K562 (cell line): ENCODE measurements around the gene ATG10. TPM values are rescaled to one million over a fixed set of nuclear protein-coding genes. Genes with fewer than 3 reads are reported as not detected.
A peak's percentile ranks its signal among the peaks of the same experiment; 100 is the strongest.

Experiments
- ATAC-seq: fragments of 200-7000 bp; cut with Tn5 transposase; 3 replicates; pipeline ENCODE4 v1.9.1; 2020; ENCODE audit warnings: moderate library complexity
- BruUV-seq: library from RNA; stranded (reverse); fragments of 400-500 nt; replicated peaks from 2 replicates; lab custom pipeline; 2021; lab: Mats Ljungman, UMichigan
- CTCF ChIA-PET: fragments of 300-600 bp; formaldehyde crosslinking; extraction: SDS; loops from one replicate; lab custom pipeline; 2021; ENCODE audit warnings: low intra/inter-chr PET ratio; lab: Yijun Ruan, JAX
- POLR2A ChIA-PET: fragments of 300-600, 350-650 bp; sonication (Branson Sonifier 250); formaldehyde crosslinking; extraction: SDS; loops from one replicate; lab custom pipeline; 2021; ENCODE audit warnings: antibody characterized with exemption, inconsistent platforms; lab: Yijun Ruan, JAX
- DNase-seq, 4 experiments: peaks; one replicate each; pipeline versions ENCODE4 v3.0.0 to v3.0.0-alpha.2; 2011 to 2018; ENCODE audit warnings: low spot score in 3 of 4, mixed read lengths in 3 of 4; ENCODE audit errors: extremely low read depth in 1 of 4
- FAIRE-seq: peaks from 2 replicates; lab custom pipeline; 2011; peaks lifted over from hg19 to GRCh38; lab: Jason Lieb, UNC
- H2AFZ ChIP-seq: 2 replicates; pipeline ENCODE4 v1.6.0; 2011; ENCODE audit warnings: low read depth, low read length, control low read depth, inconsistent platforms
- H3K27ac ChIP-seq: fragments of 200-600 bp; 3 replicates; pipeline ENCODE4 v1.8.0; 2011; ENCODE audit warnings: low read depth, mild to moderate bottlenecking, control low read depth, inconsistent platforms, low read length, moderate library complexity, mixed read lengths; ENCODE audit errors: extremely low read depth
- H3K27me3 ChIP-seq, 2 experiments: fragments of 300-600 bp in 1 of 2; 2 replicates in 1 of 2; 3 replicates in 1 of 2; pipeline versions ENCODE4 v1.6.0 to v1.8.0; 2011; ENCODE audit warnings: inconsistent platforms in 2 of 2, low read length in 2 of 2, mild to moderate bottlenecking in 1 of 2, mixed read lengths in 1 of 2, moderate library complexity in 1 of 2; ENCODE audit not compliant: control insufficient read depth in 2 of 2, insufficient read depth in 2 of 2
- H3K36me3 ChIP-seq: fragments of 300-600 bp; 3 replicates; pipeline ENCODE4 v1.8.0; 2011; ENCODE audit warnings: mild to moderate bottlenecking, low read length, inconsistent platforms; ENCODE audit not compliant: control insufficient read depth, insufficient read depth
- H3K4me1 ChIP-seq, 2 experiments: fragments of 200-600 bp in 1 of 2; replicated peaks in 1 of 2; 2 replicates in 1 of 2; 3 replicates in 1 of 2; pipeline versions ENCODE4 v1.5.1 to v1.8.0; 2011; ENCODE audit warnings: inconsistent platforms in 2 of 2, low read length in 2 of 2, mild to moderate bottlenecking in 1 of 2, mixed read lengths in 1 of 2, moderate library complexity in 1 of 2; ENCODE audit not compliant: control insufficient read depth in 2 of 2, insufficient read depth in 2 of 2
- H3K4me2 ChIP-seq: 2 replicates; pipeline ENCODE4 v1.6.1; 2011; ENCODE audit warnings: low read length, control low read depth, inconsistent platforms, mixed read lengths; ENCODE audit not compliant: insufficient read depth
- H3K4me3 ChIP-seq: fragments of 200-600 bp; sonication (generic), shearing (Covaris generic); 2 replicates; pipeline ENCODE4 v1.5.1; 2016; ENCODE audit warnings: control low read depth, inconsistent platforms
- H3K79me2 ChIP-seq: fragments of 200-600 bp; 3 replicates; pipeline ENCODE4 v1.8.0; 2011; ENCODE audit warnings: low read length, inconsistent platforms; ENCODE audit not compliant: control insufficient read depth, insufficient read depth
- H3K9ac ChIP-seq, 2 experiments: 2 replicates each; pipeline versions ENCODE4 v1.6.0 to v1.6.1; 2011; ENCODE audit warnings: low read depth in 2 of 2, low read length in 2 of 2, control low read depth in 1 of 2, inconsistent platforms in 1 of 2, mild to moderate bottlenecking in 1 of 2, mixed read lengths in 1 of 2; ENCODE audit not compliant: insufficient read depth in 1 of 2
- H3K9me1 ChIP-seq: one replicate; pipeline ENCODE4 v1.6.0; 2011; ENCODE audit warnings: inconsistent platforms, mild to moderate bottlenecking, low read length, moderate library complexity; ENCODE audit not compliant: control insufficient read depth, insufficient read depth
- H3K9me3 ChIP-seq: replicated peaks from 2 replicates; pipeline ENCODE4 v1.5.1; 2011; ENCODE audit warnings: low read depth, low read length, inconsistent platforms; ENCODE audit not compliant: control insufficient read depth, insufficient read depth
- H4K20me1 ChIP-seq: replicated peaks from 2 replicates; pipeline ENCODE4 v1.6.1; 2011; ENCODE audit warnings: low read length, inconsistent platforms, mixed read lengths; ENCODE audit not compliant: control insufficient read depth, insufficient read depth
- ARID2 ChIP-seq: fragments of 450-650 bp; IDR thresholded peaks from 2 replicates; pipeline ENCODE4 v1.6.1; 2017; ENCODE audit warnings: antibody characterized with exemption, mild to moderate bottlenecking
- CHCHD3 ChIP-seq: fragments of 250-450 bp; sonication (Bioruptor Pico); IDR thresholded peaks from 2 replicates; pipeline ENCODE4 v2.1.2; 2022; ENCODE audit warnings: mild to moderate bottlenecking
- EWSR1 ChIP-seq: fragments of 450-650 bp; IDR thresholded peaks from 2 replicates; pipeline ENCODE4 v1.6.1; 2018; ENCODE audit warnings: borderline replicate concordance, mild to moderate bottlenecking, low read depth, moderate library complexity; ENCODE audit not compliant: partially characterized antibody
- HNRNPL ChIP-seq: fragments of 200-400 bp; formaldehyde crosslinking; IDR thresholded peaks from 2 replicates; pipeline ENCODE4 v1.6.1; 2017; ENCODE audit warnings: low read depth, mild to moderate bottlenecking, low read length
- HNRNPUL1 ChIP-seq: fragments of 200-400 bp; formaldehyde crosslinking; IDR thresholded peaks from 2 replicates; pipeline ENCODE4 v1.6.1; 2017; ENCODE audit warnings: low read length
- KAT7 ChIP-seq: sonication (generic); formaldehyde crosslinking; IDR thresholded peaks from 2 replicates; pipeline ENCODE4 v1.8.0; 2022; ENCODE audit warnings: missing genetic modification reagents, mild to moderate bottlenecking, borderline replicate concordance
- POLR2A ChIP-seq: fragments of 450-650 bp; conservative IDR thresholded peaks from 2 replicates; pipeline ENCODE4 v1.6.1; 2016
- POLR2AphosphoS5 ChIP-seq: IDR thresholded peaks from 2 replicates; pipeline ENCODE4 v1.6.1; 2011; ENCODE audit warnings: mild to moderate bottlenecking, low read depth, low read length, moderate library complexity; ENCODE audit not compliant: control insufficient read depth, insufficient read depth
- POLR2B ChIP-seq: fragments of 450-650 bp; IDR thresholded peaks from 2 replicates; pipeline ENCODE4 v1.6.1; 2018; ENCODE audit warnings: low read depth; ENCODE audit not compliant: partially characterized antibody
- RAD21 ChIP-seq, 2 experiments: fragments of 250-450 bp in 1 of 2; fragments of 450-650 bp in 1 of 2; sonication (Bioruptor Pico) in 1 of 2; formaldehyde crosslinking in 1 of 2; IDR thresholded peaks in 1 of 2; conservative IDR thresholded peaks in 1 of 2; 2 replicates each; pipeline versions ENCODE4 v1.4.0 to v1.8.0; 2020 to 2022; ENCODE audit warnings: mild to moderate bottlenecking in 2 of 2, moderate library complexity in 1 of 2
- ZBTB40 ChIP-seq, 2 experiments: fragments of 450-650 bp in 1 of 2; sonication (generic) in 1 of 2; formaldehyde crosslinking in 1 of 2; IDR thresholded peaks; 2 replicates each; pipeline versions ENCODE4 v1.7.1 to v1.9.0; 2016 to 2022; ENCODE audit warnings: inconsistent platforms in 1 of 2, mild to moderate bottlenecking in 1 of 2, missing genetic modification reagents in 1 of 2
- ZNF197 ChIP-seq: fragments of 200-800 bp; sonication (Bioruptor generic); IDR thresholded peaks from 2 replicates; pipeline ENCODE4 v1.6.1; 2016; ENCODE audit warnings: low read depth, missing genetic modification characterization, missing compliant biosample characterization
- WGBS: fragments of 100-300 bp; shearing (Covaris generic); methylation state at CpG from one replicate; pipeline ENCODE4 v1.1.6; 2016; ENCODE audit warnings: low coverage, mixed read lengths; ENCODE audit not compliant: insufficient coverage; ENCODE audit errors: missing lambda C conversion rate; 5-methylcytosine and 5-hydroxymethylcytosine counted together
- in situ Hi-C: fragments of 300-500 bp; cut with MboI; formaldehyde crosslinking; loops from 4 replicates; pipeline ENCODE4 v1.15.0; 2018; ENCODE audit warnings: inconsistent platforms, mixed read lengths
- intact Hi-C: fragments of 100-400 bp; cut with micrococcal nuclease; formaldehyde crosslinking; loops from 2 replicates; pipeline ENCODE4 v1.14.2; 2022
- polyA plus RNA-seq, 8 experiments: library from polyadenylated mRNA; depleted of rRNA in 4 of 8; stranded (reverse) in 5 of 8; unstranded in 3 of 8; fragments of >200 nt; fragmentation: Nextera tagmentation in 2 of 8; fragmentation: Illumina TruSeq in 1 of 8; extraction: Ambion mirVana in 2 of 8; extraction: Trizol in 1 of 8; gene quantifications; 2 replicates each; pipeline versions ENCODE4 v1.2.1 to v1.2.3, GENCODE V29; 2011 to 2014; ENCODE audit warnings: inconsistent platforms in 1 of 8, missing spikeins in 1 of 8
- total RNA-seq, 7 experiments: library from RNA; depleted of rRNA in 6 of 7; stranded (reverse); fragments of >200 nt in 6 of 7; fragmentation: Illumina TruSeq in 2 of 7; extraction: Trizol in 2 of 7; gene quantifications; 2 replicates each; pipeline versions ENCODE4 v1.2.1 to v1.2.3, GENCODE V29; 2011 to 2021; ENCODE audit warnings: low replicate concordance in 1 of 7

Gene ATG10
- total and polyA plus RNA-seq, 9 of the 15 experiments (the other 6 are each of a cell fraction or from before 2014, with no cell fraction given) = 7.0 to 18.8 (median 14.6) TPM

GRCh38 chr5:82276800-82277612 is 305.2 kb downstream of the ATG10 start:
- BruUV-seq = TSS peak; percentile 42
- in situ Hi-C loops (no loop called here), intact Hi-C loops (no loop called here)
- peaks cover 34% of the 10 kb centered on the region for H3K36me3 ChIP-seq
- ChIA-PET POLR2A (interaction anchor here (0.6 to 1.8 kb wide), 10 partner anchors 15 to 1228 kb away, joined by 3 to 9 read pairs (median 4); no protein-coding TSS in a partner anchor), CTCF (no interaction called here)
- ATAC-seq (no peak), FAIRE-seq (no peak), DNase-seq (peak in 1 of 4 experiments; percentile 28)
- peak overlapping the region; percentile 93 for H3K27ac ChIP-seq
- peak overlapping the region; percentile 93 to 99 for H3K9ac ChIP-seq
- H3K79me2 ChIP-seq = peaks cover 47% of the 10 kb centered on the region
- H3K4me2 ChIP-seq = peak overlapping the region; percentile 93
- H3K4me3 ChIP-seq = peak overlapping the region; percentile 79
- H4K20me1 ChIP-seq = no peaks in the 10 kb centered on the region; the same call in 1 of the 2 replicates
- no peaks in the 10 kb centered on the region for H3K9me1 ChIP-seq
- H3K27me3 ChIP-seq = no peaks in the 10 kb centered on the region
- no peak overlapping the region for H2AFZ ChIP-seq
- WGBS = 3% methylated on average over 11 of the region's 11 CpGs
- H3K4me1 ChIP-seq = peaks cover 23 to 25% of the 10 kb centered on the region in 2 experiments; a peak in 4 of 5 replicates
- no peaks in the 10 kb centered on the region for H3K9me3 ChIP-seq
- TF ChIP-seq CHCHD3 (CRISPR knock-in tag) = no peak
- no peak for TF ChIP-seq ZNF197 (CRISPR knock-in tag)
- TF ChIP-seq HNRNPUL1 = no peak
- peak; percentile 9 for TF ChIP-seq EWSR1
- no peak for TF ChIP-seq POLR2B
- peak; percentile 61 for TF ChIP-seq HNRNPL
- peak; percentile 36; the same call in 1 of the 2 replicates for TF ChIP-seq POLR2AphosphoS5
- no peak for TF ChIP-seq KAT7 (CRISPR knock-in tag)
- TF ChIP-seq ZBTB40 (IDR thresholded peaks at IDR 0.05) = 0 out of 2 replicates have a peak, but pooled peaks have one; percentile 47
- no peak for TF ChIP-seq ZBTB40 (CRISPR knock-in tag; IDR thresholded peaks at IDR 0.05)
- no peak for TF ChIP-seq RAD21 (CRISPR knock-in tag; conservative IDR thresholded peaks at IDR 0.05 in 1 of 2, IDR thresholded peaks at IDR 0.05 in 1 of 2)
- TF ChIP-seq ARID2 = no peak
- TF ChIP-seq POLR2A = peak; percentile 9; the same call in 1 of the 2 replicates
